ENCODE results near the gene ZNF407. TPM values are rescaled to one million over a fixed set of nuclear protein-coding genes. Genes with fewer than 3 reads are reported as not detected.

Gene ZNF407
- total and polyA plus RNA-seq, 2 of the 13 experiments (the other 11 are each of a cell fraction or from before 2014, with no cell fraction given) = 2.3 to 8.7 TPM

GRCh38 chr18:74669136-74669798 is 71.6 kb downstream of the ZNF407 start:
- Histone ChIP-seq H3K4me1 (ENCODE audit: insufficient read depth, low read length) (peaks cover 46% of the 10 kb centered on the region), H3K27ac (ENCODE audit: extremely low read length, insufficient read depth, low read length) (peak overlapping the region; percentile 67), H3K4me3 (replicated peaks in 1 of 3; ENCODE audit: insufficient read depth in 1 of 3, low read depth in 2 of 3, low read length in 3 of 3) (no peak overlapping the region), H2AFZ (ENCODE audit: low read length) (no peak overlapping the region), H3K9ac (ENCODE audit: insufficient read depth, low read depth, low read length) (no peak overlapping the region; the same call in 1 of the 2 replicates), H4K20me1 (ENCODE audit: insufficient read depth, low read length) (no peaks in the 10 kb centered on the region), H3K27me3 (ENCODE audit: control insufficient read depth in 1 of 2, insufficient read depth in 2 of 2, low read length in 2 of 2) (no peaks in the 10 kb centered on the region), H3K79me2 (ENCODE audit: insufficient read depth, low read length) (no peaks in the 10 kb centered on the region), H3K36me3 (replicated peaks in 1 of 2; ENCODE audit: control insufficient read depth in 1 of 2, insufficient read depth in 2 of 2, low read length in 2 of 2) (no peaks in the 10 kb centered on the region; a peak in 1 of 5 replicates), H3K9me3 (ENCODE audit: low read length) (no peaks in the 10 kb centered on the region), H3K4me2 (ENCODE audit: low read depth, low read length) (0 out of 2 replicates have a peak overlapping the region, but pooled peaks have one; percentile 25)
- POLR2A ChIA-PET = interaction anchor here (1.1 kb wide), 1 partner anchor 38 kb away, joined by 3 read pairs; no protein-coding TSS in a partner anchor
- BruUV-seq (replicated peaks) = no TSS peak
- ATAC-seq (peak; percentile 96), FAIRE-seq (peak; percentile 68), DNase-seq (ENCODE audit: low spot score) (peak; percentile 69)
- in situ Hi-C loops (cut with HindIII; ENCODE audit: extremely low pct_ligation_motif_present, low pct_unique_long_range_greater_than_20kb) (loop anchor here (10.0 to 25.0 kb wide), 2 partner anchors 296 to 818 kb away; no protein-coding TSS in a partner anchor), intact Hi-C loops (cut with micrococcal nuclease; ENCODE audit: unreplicated experiment) (loop anchor here (5.0 kb wide), 1 partner anchor 38 kb away; no protein-coding TSS in a partner anchor)
- CTCF ChIA-PET (ENCODE audit: low intra/inter-chr PET ratio, low total read pairs) = no interaction called here
- 50% methylated on average over 8 of the region's 8 CpGs for WGBS (ENCODE audit: low lambda C conversion rate)
- TF ChIP-seq ZKSCAN5 (CRISPR knock-in tag; IDR thresholded peaks at IDR 0.05) (no peak), NR2F6 (IDR thresholded peaks at IDR 0.05) (0 out of 2 replicates have a peak, but pooled peaks have one; percentile 26), NR2F6 (CRISPR knock-in tag; IDR thresholded peaks at IDR 0.05) (peak; percentile 65; the same call in 1 of the 2 replicates), ZNF562 (CRISPR knock-in tag; IDR thresholded peaks at IDR 0.05; ENCODE audit: borderline replicate concordance) (no peak), MAX (IDR thresholded peaks at IDR 0.05) (peak; percentile 94), TMF1 (CRISPR knock-in tag; IDR thresholded peaks at IDR 0.05; ENCODE audit: low read depth) (no peak), ZNF34 (CRISPR knock-in tag; IDR thresholded peaks at IDR 0.05; ENCODE audit: borderline replicate concordance) (no peak), SOX13 (IDR thresholded peaks at IDR 0.05) (peak; percentile 56; the same call in 1 of the 2 replicates), SOX13 (CRISPR knock-in tag; conservative IDR thresholded peaks at IDR 0.05 in 1 of 2, IDR thresholded peaks at IDR 0.05 in 1 of 2) (peak in 1 of 2 experiments; percentile 81; a peak in 2 of 4 replicates), ZFP82 (CRISPR knock-in tag; IDR thresholded peaks at IDR 0.05; ENCODE audit: borderline replicate concordance) (no peak), SAP130 (CRISPR knock-in tag; IDR thresholded peaks at IDR 0.05; ENCODE audit: low read depth) (peak; percentile 43; the same call in 1 of the 2 replicates), ZNF781 (CRISPR knock-in tag; IDR thresholded peaks at IDR 0.05; ENCODE audit: borderline replicate concordance, not compliant biosample characterization) (no peak), ZFP1 (CRISPR knock-in tag; IDR thresholded peaks at IDR 0.05) (no peak), LCORL (IDR thresholded peaks at IDR 0.05) (no peak), LCORL (CRISPR knock-in tag; IDR thresholded peaks at IDR 0.05) (peak; percentile 48; the same call in 1 of the 2 replicates), RARA (CRISPR knock-in tag; IDR thresholded peaks at IDR 0.05) (peak; percentile 39; the same call in 1 of the 2 replicates), BCL6 (CRISPR knock-in tag; IDR thresholded peaks at IDR 0.05) (peak; percentile 25; the same call in 1 of the 2 replicates), MEIS1 (CRISPR knock-in tag; IDR thresholded peaks at IDR 0.05; ENCODE audit: borderline replicate concordance) (0 out of 2 replicates have a peak, but pooled peaks have one; percentile 36), ZNF564 (CRISPR knock-in tag; IDR thresholded peaks at IDR 0.05) (no peak), ZNF567 (CRISPR knock-in tag; IDR thresholded peaks at IDR 0.05; ENCODE audit: borderline replicate concordance) (no peak), ERF (CRISPR knock-in tag; IDR thresholded peaks at IDR 0.05) (no peak), ZNF556 (CRISPR knock-in tag; IDR thresholded peaks at IDR 0.05; ENCODE audit: borderline replicate concordance) (peak; percentile 75; the same call in 1 of the 2 replicates), REL (CRISPR knock-in tag; conservative IDR thresholded peaks at IDR 0.05) (no peak), CENPX (CRISPR knock-in tag; IDR thresholded peaks at IDR 0.05) (no peak)
- TF ChIP-seq, protein P1, sequence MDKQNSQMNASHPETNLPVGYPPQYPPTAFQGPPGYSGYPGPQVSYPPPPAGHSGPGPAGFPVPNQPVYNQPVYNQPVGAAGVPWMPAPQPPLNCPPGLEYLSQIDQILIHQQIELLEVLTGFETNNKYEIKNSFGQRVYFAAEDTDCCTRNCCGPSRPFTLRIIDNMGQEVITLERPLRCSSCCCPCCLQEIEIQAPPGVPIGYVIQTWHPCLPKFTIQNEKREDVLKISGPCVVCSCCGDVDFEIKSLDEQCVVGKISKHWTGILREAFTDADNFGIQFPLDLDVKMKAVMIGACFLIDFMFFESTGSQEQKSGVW (CRISPR knock-in tag; IDR thresholded peaks at IDR 0.05; ENCODE audit: borderline replicate concordance) = no peak
